ENCODE data around the gene OLFML1. TPM values are rescaled to one million over a fixed set of nuclear protein-coding genes. Genes with fewer than 3 reads are reported as not detected.

OLFML1 gene
- total RNA-seq, 1 experiment from 2014 or later, result not detected

DNA sequence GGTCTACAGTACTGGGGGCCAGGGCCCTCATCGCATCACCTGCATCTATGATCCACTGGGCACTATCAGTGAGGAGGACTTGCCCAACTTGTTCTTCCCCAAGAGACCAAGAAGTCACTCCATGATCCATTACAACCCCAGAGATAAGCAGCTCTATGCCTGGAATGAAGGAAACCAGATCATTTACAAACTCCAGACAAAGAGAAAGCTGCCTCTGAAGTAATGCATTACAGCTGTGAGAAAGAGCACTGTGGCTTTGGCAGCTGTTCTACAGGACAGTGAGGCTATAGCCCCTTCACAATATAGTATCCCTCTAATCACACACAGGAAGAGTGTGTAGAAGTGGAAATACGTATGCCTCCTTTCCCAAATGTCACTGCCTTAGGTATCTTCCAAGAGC, 24.7 kb downstream of the OLFML1 start:
- H3K4me1 Mint-ChIP-seq, result peaks cover 28% of the 10 kb centered on the region
- POLR2A ChIA-PET, result no interaction called here

DNA sequence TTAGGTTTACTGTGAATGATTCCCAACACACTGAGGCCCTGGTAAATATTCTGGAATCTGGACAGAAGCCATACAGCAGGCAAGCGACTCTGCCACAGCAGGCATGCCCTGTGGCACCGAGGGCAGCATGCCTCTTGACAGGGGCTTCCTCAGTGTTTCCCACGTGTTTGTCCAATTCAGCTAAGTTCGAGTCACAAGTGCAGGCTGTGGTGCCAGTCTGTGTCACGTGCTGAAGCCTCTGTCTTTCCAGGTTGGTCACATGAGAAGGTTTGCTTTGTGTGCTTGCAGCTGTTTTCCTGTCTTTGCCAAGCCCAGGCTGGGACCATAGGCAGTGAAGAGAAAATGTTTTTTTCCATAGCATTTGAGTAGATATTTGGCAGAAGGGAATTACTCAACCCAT, 26.1 kb downstream of the OLFML1 start:
- H3K9me3 Mint-ChIP-seq, result no peaks in the 10 kb centered on the region
- H3K27ac Mint-ChIP-seq, result no peak overlapping the region; the same call in 1 of the 2 replicates
- DNase-seq (ENCODE audit: low spot score) (no peak), ATAC-seq (no peak)
- H3K4me1 Mint-ChIP-seq, result peaks cover 41% of the 10 kb centered on the region
- no peak overlapping the region for H3K4me3 Mint-ChIP-seq
- peaks cover 21% of the 10 kb centered on the region for H3K27me3 Mint-ChIP-seq (ENCODE audit: low read depth)
- H3K36me3 Mint-ChIP-seq, result no peaks in the 10 kb centered on the region
- CTCF ChIA-PET, result interaction anchor here (1.1 to 3.1 kb wide), 2 partner anchors 60 to 154 kb away, joined by 4 to 15 read pairs; no protein-coding TSS in a partner anchor
- POLR2A ChIA-PET, result interaction anchor here (0.6 kb wide), 1 partner anchor 83 kb away, joined by 5 read pairs; no protein-coding TSS in a partner anchor
- TF ChIP-seq, protein P1, sequence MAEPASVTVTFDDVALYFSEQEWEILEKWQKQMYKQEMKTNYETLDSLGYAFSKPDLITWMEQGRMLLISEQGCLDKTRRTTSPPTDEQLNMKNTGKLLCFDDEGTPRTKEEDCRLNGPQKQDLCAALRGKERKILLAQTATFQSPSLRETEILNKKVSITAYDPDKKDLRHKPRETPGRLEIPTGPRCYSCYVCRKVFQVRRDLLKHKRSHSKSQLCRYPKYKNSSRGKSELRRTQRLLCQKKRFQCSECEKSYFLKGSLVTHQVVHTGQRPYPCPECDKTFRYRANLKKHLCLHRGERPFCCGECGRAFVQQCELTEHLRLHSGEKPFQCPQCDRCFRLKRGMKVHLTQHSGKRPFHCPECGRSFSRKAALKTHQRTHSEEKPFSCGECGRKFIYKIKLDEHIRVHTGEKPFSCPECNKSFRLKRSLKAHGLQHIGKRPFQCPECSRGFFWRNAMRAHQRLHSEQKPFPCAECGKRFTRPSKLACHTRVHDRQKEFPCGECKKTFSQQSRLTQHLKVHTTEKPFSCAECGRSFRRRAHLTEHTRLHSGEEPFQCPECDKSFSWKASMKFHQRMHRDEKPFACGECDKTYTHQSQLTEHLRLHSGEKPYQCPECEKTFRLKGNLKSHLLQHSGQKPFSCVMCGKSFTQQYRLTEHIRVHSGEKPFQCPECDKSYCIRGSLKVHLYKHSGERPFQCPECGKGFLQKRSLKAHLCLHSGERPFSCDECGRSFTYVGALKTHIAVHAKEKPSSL (CRISPR knock-in tag; conservative IDR thresholded peaks at IDR 0.05), result no peak
- TF ChIP-seq, protein P2, sequence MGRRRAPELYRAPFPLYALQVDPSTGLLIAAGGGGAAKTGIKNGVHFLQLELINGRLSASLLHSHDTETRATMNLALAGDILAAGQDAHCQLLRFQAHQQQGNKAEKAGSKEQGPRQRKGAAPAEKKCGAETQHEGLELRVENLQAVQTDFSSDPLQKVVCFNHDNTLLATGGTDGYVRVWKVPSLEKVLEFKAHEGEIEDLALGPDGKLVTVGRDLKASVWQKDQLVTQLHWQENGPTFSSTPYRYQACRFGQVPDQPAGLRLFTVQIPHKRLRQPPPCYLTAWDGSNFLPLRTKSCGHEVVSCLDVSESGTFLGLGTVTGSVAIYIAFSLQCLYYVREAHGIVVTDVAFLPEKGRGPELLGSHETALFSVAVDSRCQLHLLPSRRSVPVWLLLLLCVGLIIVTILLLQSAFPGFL (CRISPR knock-in tag; IDR thresholded peaks at IDR 0.05; ENCODE audit: borderline replicate concordance), result no peak
- TF ChIP-seq CREM (CRISPR knock-in tag; IDR thresholded peaks at IDR 0.05) (no peak), ZNF423 (CRISPR knock-in tag; IDR thresholded peaks at IDR 0.05) (no peak), ZNF416 (CRISPR knock-in tag; IDR thresholded peaks at IDR 0.05) (no peak), MYBL2 (CRISPR knock-in tag; IDR thresholded peaks at IDR 0.05) (no peak)
- TF ChIP-seq, protein P3, sequence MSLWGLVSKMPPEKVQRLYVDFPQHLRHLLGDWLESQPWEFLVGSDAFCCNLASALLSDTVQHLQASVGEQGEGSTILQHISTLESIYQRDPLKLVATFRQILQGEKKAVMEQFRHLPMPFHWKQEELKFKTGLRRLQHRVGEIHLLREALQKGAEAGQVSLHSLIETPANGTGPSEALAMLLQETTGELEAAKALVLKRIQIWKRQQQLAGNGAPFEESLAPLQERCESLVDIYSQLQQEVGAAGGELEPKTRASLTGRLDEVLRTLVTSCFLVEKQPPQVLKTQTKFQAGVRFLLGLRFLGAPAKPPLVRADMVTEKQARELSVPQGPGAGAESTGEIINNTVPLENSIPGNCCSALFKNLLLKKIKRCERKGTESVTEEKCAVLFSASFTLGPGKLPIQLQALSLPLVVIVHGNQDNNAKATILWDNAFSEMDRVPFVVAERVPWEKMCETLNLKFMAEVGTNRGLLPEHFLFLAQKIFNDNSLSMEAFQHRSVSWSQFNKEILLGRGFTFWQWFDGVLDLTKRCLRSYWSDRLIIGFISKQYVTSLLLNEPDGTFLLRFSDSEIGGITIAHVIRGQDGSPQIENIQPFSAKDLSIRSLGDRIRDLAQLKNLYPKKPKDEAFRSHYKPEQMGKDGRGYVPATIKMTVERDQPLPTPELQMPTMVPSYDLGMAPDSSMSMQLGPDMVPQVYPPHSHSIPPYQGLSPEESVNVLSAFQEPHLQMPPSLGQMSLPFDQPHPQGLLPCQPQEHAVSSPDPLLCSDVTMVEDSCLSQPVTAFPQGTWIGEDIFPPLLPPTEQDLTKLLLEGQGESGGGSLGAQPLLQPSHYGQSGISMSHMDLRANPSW (CRISPR knock-in tag; conservative IDR thresholded peaks at IDR 0.05; ENCODE audit: low read depth), result no peak
- TF ChIP-seq, protein P4, sequence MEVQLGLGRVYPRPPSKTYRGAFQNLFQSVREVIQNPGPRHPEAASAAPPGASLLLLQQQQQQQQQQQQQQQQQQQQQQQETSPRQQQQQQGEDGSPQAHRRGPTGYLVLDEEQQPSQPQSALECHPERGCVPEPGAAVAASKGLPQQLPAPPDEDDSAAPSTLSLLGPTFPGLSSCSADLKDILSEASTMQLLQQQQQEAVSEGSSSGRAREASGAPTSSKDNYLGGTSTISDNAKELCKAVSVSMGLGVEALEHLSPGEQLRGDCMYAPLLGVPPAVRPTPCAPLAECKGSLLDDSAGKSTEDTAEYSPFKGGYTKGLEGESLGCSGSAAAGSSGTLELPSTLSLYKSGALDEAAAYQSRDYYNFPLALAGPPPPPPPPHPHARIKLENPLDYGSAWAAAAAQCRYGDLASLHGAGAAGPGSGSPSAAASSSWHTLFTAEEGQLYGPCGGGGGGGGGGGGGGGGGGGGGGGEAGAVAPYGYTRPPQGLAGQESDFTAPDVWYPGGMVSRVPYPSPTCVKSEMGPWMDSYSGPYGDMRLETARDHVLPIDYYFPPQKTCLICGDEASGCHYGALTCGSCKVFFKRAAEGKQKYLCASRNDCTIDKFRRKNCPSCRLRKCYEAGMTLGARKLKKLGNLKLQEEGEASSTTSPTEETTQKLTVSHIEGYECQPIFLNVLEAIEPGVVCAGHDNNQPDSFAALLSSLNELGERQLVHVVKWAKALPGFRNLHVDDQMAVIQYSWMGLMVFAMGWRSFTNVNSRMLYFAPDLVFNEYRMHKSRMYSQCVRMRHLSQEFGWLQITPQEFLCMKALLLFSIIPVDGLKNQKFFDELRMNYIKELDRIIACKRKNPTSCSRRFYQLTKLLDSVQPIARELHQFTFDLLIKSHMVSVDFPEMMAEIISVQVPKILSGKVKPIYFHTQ (CRISPR knock-in tag; IDR thresholded peaks at IDR 0.05), result no peak

More for the DNA sequence above, 24.7 kb downstream of the OLFML1 start:
- Mint-ChIP-seq H3K9me3 (no peaks in the 10 kb centered on the region), H3K36me3 (no peaks in the 10 kb centered on the region), H3K27me3 (ENCODE audit: low read depth) (peaks cover 11% of the 10 kb centered on the region), H3K27ac (no peak overlapping the region), H3K4me3 (no peak overlapping the region)
- no peak for DNase-seq (ENCODE audit: low spot score)
- no peak for ATAC-seq
- CTCF ChIA-PET, result no interaction called here
- TF ChIP-seq, protein P5, sequence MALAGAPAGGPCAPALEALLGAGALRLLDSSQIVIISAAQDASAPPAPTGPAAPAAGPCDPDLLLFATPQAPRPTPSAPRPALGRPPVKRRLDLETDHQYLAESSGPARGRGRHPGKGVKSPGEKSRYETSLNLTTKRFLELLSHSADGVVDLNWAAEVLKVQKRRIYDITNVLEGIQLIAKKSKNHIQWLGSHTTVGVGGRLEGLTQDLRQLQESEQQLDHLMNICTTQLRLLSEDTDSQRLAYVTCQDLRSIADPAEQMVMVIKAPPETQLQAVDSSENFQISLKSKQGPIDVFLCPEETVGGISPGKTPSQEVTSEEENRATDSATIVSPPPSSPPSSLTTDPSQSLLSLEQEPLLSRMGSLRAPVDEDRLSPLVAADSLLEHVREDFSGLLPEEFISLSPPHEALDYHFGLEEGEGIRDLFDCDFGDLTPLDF (CRISPR knock-in tag; IDR thresholded peaks at IDR 0.05), result no peak
- TF ChIP-seq, protein P6, sequence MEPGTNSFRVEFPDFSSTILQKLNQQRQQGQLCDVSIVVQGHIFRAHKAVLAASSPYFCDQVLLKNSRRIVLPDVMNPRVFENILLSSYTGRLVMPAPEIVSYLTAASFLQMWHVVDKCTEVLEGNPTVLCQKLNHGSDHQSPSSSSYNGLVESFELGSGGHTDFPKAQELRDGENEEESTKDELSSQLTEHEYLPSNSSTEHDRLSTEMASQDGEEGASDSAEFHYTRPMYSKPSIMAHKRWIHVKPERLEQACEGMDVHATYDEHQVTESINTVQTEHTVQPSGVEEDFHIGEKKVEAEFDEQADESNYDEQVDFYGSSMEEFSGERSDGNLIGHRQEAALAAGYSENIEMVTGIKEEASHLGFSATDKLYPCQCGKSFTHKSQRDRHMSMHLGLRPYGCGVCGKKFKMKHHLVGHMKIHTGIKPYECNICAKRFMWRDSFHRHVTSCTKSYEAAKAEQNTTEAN (CRISPR knock-in tag; IDR thresholded peaks at IDR 0.05), result no peak
- TF ChIP-seq FOXK1 (CRISPR knock-in tag; IDR thresholded peaks at IDR 0.05), result no peak
- TF ChIP-seq OVOL2 (CRISPR knock-in tag; IDR thresholded peaks at IDR 0.05; ENCODE audit: borderline replicate concordance), result no peak
- TF ChIP-seq, protein P7, sequence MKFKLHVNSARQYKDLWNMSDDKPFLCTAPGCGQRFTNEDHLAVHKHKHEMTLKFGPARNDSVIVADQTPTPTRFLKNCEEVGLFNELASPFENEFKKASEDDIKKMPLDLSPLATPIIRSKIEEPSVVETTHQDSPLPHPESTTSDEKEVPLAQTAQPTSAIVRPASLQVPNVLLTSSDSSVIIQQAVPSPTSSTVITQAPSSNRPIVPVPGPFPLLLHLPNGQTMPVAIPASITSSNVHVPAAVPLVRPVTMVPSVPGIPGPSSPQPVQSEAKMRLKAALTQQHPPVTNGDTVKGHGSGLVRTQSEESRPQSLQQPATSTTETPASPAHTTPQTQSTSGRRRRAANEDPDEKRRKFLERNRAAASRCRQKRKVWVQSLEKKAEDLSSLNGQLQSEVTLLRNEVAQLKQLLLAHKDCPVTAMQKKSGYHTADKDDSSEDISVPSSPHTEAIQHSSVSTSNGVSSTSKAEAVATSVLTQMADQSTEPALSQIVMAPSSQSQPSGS (CRISPR knock-in tag; IDR thresholded peaks at IDR 0.05; ENCODE audit: borderline replicate concordance, low read depth), result no peak
- TF ChIP-seq, protein P1 (CRISPR knock-in tag; conservative IDR thresholded peaks at IDR 0.05), result no peak
- no peak for TF ChIP-seq NR1H2 (CRISPR knock-in tag; IDR thresholded peaks at IDR 0.05)
- TF ChIP-seq, protein P8, sequence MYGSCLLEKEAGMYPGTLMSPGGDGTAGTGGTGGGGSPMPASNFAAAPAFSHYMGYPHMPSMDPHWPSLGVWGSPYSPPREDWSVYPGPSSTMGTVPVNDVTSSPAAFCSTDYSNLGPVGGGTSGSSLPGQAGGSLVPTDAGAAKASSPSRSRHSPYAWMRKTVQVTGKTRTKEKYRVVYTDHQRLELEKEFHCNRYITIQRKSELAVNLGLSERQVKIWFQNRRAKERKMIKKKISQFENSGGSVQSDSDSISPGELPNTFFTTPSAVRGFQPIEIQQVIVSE (CRISPR knock-in tag; IDR thresholded peaks at IDR 0.05; ENCODE audit: borderline replicate concordance), result no peak
- TF ChIP-seq TEAD4 (CRISPR knock-in tag; IDR thresholded peaks at IDR 0.05), result no peak
- TF ChIP-seq RORB (CRISPR knock-in tag; IDR thresholded peaks at IDR 0.05), result no peak
- no peak for TF ChIP-seq TP53 (CRISPR knock-in tag; IDR thresholded peaks at IDR 0.05)
- TF ChIP-seq ZNF416 (CRISPR knock-in tag; IDR thresholded peaks at IDR 0.05), result no peak
- TF ChIP-seq ZBTB21 (CRISPR knock-in tag; IDR thresholded peaks at IDR 0.05; ENCODE audit: borderline replicate concordance), result no peak
